ENCODE measurements around the gene TCF4.

Gene TCF4

DNA sequence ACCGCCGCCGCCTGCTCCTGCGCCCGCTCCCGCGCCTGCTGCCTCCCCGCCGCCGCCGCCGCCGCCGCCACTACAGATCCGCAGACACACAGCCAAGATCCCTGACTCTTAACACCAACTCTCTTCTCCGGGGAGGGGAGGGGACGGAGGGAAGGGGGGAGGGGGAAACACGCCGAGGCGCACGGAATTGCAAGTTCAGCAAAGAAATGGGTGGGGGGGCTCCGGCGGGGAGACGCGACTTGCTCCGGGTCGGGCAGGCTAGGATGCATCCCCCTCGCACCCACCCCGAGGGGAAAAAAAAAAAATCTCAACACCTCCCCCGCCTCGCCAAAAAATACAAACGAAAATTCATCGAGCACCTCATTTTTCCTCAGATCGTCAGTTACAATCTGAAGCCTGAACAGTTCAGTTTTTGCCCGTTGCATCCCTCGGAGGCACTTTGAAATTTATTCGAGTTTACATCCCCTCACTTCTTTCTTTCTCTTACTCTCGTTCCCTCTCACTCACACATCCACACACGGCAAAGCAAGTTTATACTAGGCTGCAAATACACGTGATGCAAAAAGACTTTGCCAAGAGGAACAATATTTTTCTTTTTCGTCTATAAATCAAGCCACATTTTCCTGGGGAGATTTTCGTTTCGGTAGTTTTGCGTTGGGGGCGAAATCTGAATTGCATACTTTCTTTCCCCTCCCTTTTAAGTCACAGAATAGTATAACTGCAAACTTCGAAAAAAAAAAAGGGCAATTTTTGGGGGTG, at the start of gene TCF4:
TSS of gene TCF4 (minus strand) at position 82 of the 759 bp plus-strand sequence. CDS start 1,076 bp downstream, outside the sequence.
- H3K27ac ChIP-seq, result no peak within 1 kb of the TSS
- TF ChIP-seq, protein P1, sequence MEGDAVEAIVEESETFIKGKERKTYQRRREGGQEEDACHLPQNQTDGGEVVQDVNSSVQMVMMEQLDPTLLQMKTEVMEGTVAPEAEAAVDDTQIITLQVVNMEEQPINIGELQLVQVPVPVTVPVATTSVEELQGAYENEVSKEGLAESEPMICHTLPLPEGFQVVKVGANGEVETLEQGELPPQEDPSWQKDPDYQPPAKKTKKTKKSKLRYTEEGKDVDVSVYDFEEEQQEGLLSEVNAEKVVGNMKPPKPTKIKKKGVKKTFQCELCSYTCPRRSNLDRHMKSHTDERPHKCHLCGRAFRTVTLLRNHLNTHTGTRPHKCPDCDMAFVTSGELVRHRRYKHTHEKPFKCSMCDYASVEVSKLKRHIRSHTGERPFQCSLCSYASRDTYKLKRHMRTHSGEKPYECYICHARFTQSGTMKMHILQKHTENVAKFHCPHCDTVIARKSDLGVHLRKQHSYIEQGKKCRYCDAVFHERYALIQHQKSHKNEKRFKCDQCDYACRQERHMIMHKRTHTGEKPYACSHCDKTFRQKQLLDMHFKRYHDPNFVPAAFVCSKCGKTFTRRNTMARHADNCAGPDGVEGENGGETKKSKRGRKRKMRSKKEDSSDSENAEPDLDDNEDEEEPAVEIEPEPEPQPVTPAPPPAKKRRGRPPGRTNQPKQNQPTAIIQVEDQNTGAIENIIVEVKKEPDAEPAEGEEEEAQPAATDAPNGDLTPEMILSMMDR (conservative IDR thresholded peaks at IDR 0.05), result no peak

DNA sequence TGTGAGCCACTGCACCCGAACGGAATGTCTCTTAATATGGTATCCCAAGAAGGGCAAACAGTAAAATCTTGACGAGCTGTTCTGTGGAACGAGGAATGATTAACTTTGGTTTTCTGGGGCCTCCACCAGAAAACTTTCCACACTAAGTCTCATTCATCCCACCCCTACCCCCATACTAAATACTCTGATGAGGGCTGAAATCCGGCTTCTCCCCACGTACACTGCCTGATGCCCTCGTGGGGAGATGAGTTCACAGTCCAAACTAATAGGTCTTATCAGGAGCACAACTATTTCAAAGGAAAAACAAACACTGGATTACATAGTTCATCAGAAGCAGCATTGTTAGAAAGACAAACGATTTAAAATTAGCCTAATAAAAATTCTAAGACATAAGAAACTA, 49.2 kb upstream of the TCF4 start:
- H3K27ac ChIP-seq, result no peak overlapping the region
- TF ChIP-seq, protein P1 (conservative IDR thresholded peaks at IDR 0.05), result no peak

DNA sequence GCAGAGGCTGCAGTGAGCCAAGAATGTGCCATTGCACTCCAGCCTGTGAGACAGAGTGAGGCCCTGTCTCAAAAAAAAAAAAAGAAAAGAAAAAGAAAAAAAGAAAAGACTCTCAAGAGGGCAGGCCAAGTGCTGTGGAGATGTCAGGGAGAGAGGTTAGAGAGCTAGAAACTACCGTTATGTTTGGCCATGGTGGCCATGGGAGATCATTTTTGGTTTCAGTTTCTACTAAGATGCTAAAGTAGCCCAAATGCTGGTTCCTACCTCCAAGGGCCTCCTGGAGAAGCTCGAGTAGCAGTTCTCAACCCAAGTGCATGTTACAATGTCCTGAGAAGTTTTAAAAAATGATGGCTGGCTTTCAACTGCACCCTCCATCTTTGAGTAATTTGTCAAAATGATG, 47.4 kb upstream of the TCF4 start:
- no peak overlapping the region for H3K27ac ChIP-seq
- TF ChIP-seq, protein P1 (conservative IDR thresholded peaks at IDR 0.05), result no peak

DNA sequence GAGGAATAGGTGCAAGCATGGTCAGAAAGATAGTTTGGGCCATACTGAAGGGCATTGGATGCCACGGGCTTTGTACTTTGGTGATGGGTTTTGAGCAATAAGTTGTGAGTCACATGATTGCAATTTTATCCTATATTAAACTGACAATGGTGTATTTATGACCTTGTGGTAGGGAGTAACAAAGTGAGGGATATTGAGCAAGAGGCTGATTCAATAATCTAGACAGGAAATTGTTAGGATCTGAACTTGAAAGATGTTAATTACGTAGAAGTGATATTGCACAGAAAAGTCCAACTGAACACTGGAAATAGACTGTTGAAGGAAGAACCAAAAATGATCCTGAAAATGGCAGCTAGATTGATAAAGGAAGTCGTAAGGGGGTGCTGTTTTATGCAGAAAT, 46.6 kb upstream of the TCF4 start:
- TF ChIP-seq, protein P1 (conservative IDR thresholded peaks at IDR 0.05), result no peak
- no peak overlapping the region for H3K27ac ChIP-seq

DNA sequence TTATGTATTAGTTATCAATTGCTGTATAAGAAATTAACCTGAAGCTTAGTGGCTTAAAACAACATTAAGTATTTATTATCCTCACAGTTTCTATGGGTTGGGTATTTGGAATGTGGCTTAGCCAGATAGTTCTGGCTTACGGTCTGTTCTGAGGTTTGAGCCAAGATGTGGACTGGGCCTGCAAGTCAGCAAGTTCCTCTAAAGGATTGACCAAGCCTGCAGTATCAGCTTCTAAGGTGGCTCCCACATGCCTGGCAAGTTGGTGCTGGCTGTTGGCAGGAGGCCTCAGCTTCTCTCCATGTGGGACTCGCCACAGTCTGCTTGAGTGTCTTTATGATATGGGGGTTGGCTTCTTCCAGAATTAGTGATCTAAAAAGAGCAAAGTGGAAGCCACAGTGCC, 45.0 kb upstream of the TCF4 start:
- TF ChIP-seq, protein P1 (conservative IDR thresholded peaks at IDR 0.05), result no peak
- H3K27ac ChIP-seq, result no peak overlapping the region

DNA sequence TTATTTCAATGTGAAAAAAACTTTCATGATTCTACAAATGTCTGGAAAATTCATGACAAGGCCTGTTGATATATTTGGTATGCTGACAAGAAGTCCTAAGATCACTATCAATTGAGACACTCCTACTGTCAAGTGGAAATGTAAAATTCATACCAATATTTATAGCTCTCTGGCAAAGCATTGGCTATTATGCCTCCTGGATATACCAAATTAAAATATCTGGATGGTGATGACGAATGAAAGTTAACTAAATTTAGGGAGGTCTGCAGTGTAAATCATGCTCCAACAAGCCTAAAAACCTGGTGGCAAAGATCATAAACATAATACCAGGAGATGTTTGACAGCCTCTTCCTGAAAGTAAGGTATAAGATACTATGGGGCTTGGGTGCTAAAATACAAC, 41.1 kb upstream of the TCF4 start:
- H3K27ac ChIP-seq, result no peak overlapping the region
- TF ChIP-seq, protein P1 (conservative IDR thresholded peaks at IDR 0.05), result no peak

DNA sequence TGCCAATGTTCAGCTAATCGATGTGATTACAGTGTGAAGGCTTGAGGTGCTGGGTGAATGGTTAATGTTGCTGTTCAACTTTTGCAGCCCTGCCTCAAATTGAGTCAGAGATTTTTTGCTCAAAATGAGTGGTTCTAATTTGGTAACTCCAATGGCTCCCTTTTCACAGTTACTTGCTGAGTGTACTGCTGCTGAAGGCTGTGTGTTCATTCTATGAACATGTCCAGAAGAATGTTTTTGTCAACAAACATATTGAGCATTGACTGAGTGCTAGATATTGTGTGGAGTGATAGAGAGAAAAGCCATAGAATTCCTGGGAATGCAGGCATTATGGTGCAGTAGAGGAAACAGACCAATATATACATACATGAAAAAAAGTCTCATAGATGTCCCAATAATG, 39.0 kb upstream of the TCF4 start:
- no peak overlapping the region for H3K27ac ChIP-seq
- TF ChIP-seq, protein P1 (conservative IDR thresholded peaks at IDR 0.05), result no peak
